ENCODE results near the gene MAT2A.

- no peak for TF ChIP-seq CTCF (IDR thresholded peaks at IDR 0.05; ENCODE audit: poor library complexity)
- no peak for TF ChIP-seq EZH2phosphoT487 (IDR thresholded peaks at IDR 0.05; ENCODE audit: low read depth, severe bottlenecking, unreplicated experiment)
- no peak for TF ChIP-seq EZH2 (IDR thresholded peaks at IDR 0.05; ENCODE audit: borderline replicate concordance)
These were observed 2.9 kb downstream of the MAT2A start for GRCh38 chr2:85541753-85542457.
